ENCODE measurements around the gene ASPSCR1.

The ASPSCR1 gene

GRCh38 chr17:81977211-81977808 lies at the start of gene ASPSCR1:
ASPSCR1 (plus strand) TSS chr17:81977629; CDS start chr17:81977647, 18 bp downstream.
- peak; percentile 89 for DNase-seq

GRCh38 chr17:81927653-81928543 lies 49.5 kb upstream of the ASPSCR1 start, which contains the start of gene MAFG:
MAFG (minus strand) TSS chr17:81927735; CDS start chr17:81923185, 4,550 bp downstream.
- peak; percentile 95 for DNase-seq

- DNase-seq = peak; percentile 32
These were observed 48.7 kb upstream of the ASPSCR1 start for GRCh38 chr17:81928544-81929252.

GRCh38 chr17:81929253-81930141 lies 47.9 kb upstream of the ASPSCR1 start:
- DNase-seq = no peak

GRCh38 chr17:81930142-81931125 lies 47.0 kb upstream of the ASPSCR1 start:
- no peak for DNase-seq

GRCh38 chr17:81931189-81931556 lies 46.3 kb upstream of the ASPSCR1 start:
- no peak for DNase-seq

GRCh38 chr17:81931557-81932332 lies 45.7 kb upstream of the ASPSCR1 start:
- DNase-seq = no peak

GRCh38 chr17:81932333-81932983 lies 45.0 kb upstream of the ASPSCR1 start:
- no peak for DNase-seq

GRCh38 chr17:81933178-81933699 lies 44.2 kb upstream of the ASPSCR1 start:
- DNase-seq = no peak

- DNase-seq = no peak
These were observed 43.2 kb upstream of the ASPSCR1 start for GRCh38 chr17:81934098-81934757.

GRCh38 chr17:81934850-81935708 lies 42.4 kb upstream of the ASPSCR1 start:
- no peak for DNase-seq

GRCh38 chr17:81935709-81936084 lies 41.7 kb upstream of the ASPSCR1 start:
- DNase-seq = no peak

- DNase-seq = no peak
These were observed 38.2 kb upstream of the ASPSCR1 start for GRCh38 chr17:81939218-81939617.

- DNase-seq = no peak
These were observed 37.5 kb upstream of the ASPSCR1 start for GRCh38 chr17:81939881-81940385.

- DNase-seq = no peak
These were observed 36.6 kb upstream of the ASPSCR1 start for GRCh38 chr17:81940538-81941483.

GRCh38 chr17:81941484-81942166 lies 35.8 kb upstream of the ASPSCR1 start:
- no peak for DNase-seq

Measured in EL (cell line).